22Rv1 (cell line): ENCODE data around the gene CNTN1.

Source experiments
- CTCF ChIP-seq: fragments of 450-650 bp; IDR thresholded peaks from 2 replicates; pipeline ENCODE4 v1.5.1; 2017; ENCODE audit warnings: mild to moderate bottlenecking
- ZFX ChIP-seq: fragments of 450-650 bp; IDR thresholded peaks from 2 replicates; pipeline ENCODE4 v1.6.1; 2017; ENCODE audit warnings: antibody characterized with exemption, borderline replicate concordance

GRCh38 chr12:41052441-41052840 lies 360.2 kb downstream of the CNTN1 start:
- no peak for TF ChIP-seq CTCF
- no peak for TF ChIP-seq ZFX
